GM12878 (cell line): ENCODE measurements around the gene RASAL1. TPM values are rescaled to one million over a fixed set of nuclear protein-coding genes. Genes with fewer than 3 reads are reported as not detected.

Experiments used
- GATAD2B ChIP-seq: fragments of 450-650 bp; conservative IDR thresholded peaks from 2 replicates; pipeline ENCODE4 v1.6.1; 2017; ENCODE audit warnings: low read depth, mild to moderate bottlenecking, moderate library complexity
- JUNB ChIP-seq: IDR thresholded peaks from 2 replicates; pipeline ENCODE4 v1.6.1; 2016; ENCODE audit warnings: antibody characterized with exemption, mild to moderate bottlenecking
- NR2C1 ChIP-seq: fragments of 450-650 bp; IDR thresholded peaks from 2 replicates; pipeline ENCODE4 v1.6.1; 2017; ENCODE audit warnings: antibody characterized with exemption, mild to moderate bottlenecking, moderate library complexity
- PRDM15 ChIP-seq: fragments of 450-650 bp; formaldehyde crosslinking; IDR thresholded peaks from 2 replicates; pipeline ENCODE4 v1.4.0; 2020; ENCODE audit warnings: mild to moderate bottlenecking, moderate library complexity
- polyA plus RNA-seq, 11 experiments: library from polyadenylated mRNA; depleted of rRNA in 4 of 11; unstranded in 6 of 11; stranded (reverse) in 5 of 11; fragments of >200 nt; fragmentation: Nextera tagmentation in 4 of 11; fragmentation: Illumina TruSeq in 1 of 11; extraction: Ambion mirVana in 4 of 11; extraction: Trizol in 1 of 11; gene quantifications; 1 replicate in 1 of 11; 2 replicates in 10 of 11; pipeline versions ENCODE4 v1.2.1 to v1.2.3, GENCODE V29; 2011 to 2016; ENCODE audit warnings: inconsistent platforms in 2 of 11, missing spikeins in 2 of 11, low read depth in 1 of 11
- total RNA-seq, 4 experiments: library from RNA; depleted of rRNA in 3 of 4; stranded (reverse); fragments of >200 nt in 3 of 4; fragmentation: Illumina TruSeq in 1 of 4; extraction: Trizol in 1 of 4; gene quantifications; 2 replicates each; pipeline versions ENCODE4 v1.2.1 to v1.2.3, GENCODE V29; 2013 to 2021
- TF ChIP-seq, protein P1 (sequence below): fragments of 450-650 bp; IDR thresholded peaks from 2 replicates; pipeline ENCODE4 v1.6.1; 2016; ENCODE audit warnings: mild to moderate bottlenecking, moderate library complexity, borderline replicate concordance
- TF ChIP-seq, protein P2 (sequence below): fragments of 150-350 bp; IDR thresholded peaks from 2 replicates; pipeline ENCODE4 v1.6.1; 2016; ENCODE audit warnings: low read depth, low read length

Gene RASAL1
- total and polyA plus RNA-seq, 10 of the 15 experiments (the other 5 are each of a cell fraction or from before 2014, with no cell fraction given), result 0.12 to 1.0 (median 0.52) TPM; not detected in 6

DNA sequence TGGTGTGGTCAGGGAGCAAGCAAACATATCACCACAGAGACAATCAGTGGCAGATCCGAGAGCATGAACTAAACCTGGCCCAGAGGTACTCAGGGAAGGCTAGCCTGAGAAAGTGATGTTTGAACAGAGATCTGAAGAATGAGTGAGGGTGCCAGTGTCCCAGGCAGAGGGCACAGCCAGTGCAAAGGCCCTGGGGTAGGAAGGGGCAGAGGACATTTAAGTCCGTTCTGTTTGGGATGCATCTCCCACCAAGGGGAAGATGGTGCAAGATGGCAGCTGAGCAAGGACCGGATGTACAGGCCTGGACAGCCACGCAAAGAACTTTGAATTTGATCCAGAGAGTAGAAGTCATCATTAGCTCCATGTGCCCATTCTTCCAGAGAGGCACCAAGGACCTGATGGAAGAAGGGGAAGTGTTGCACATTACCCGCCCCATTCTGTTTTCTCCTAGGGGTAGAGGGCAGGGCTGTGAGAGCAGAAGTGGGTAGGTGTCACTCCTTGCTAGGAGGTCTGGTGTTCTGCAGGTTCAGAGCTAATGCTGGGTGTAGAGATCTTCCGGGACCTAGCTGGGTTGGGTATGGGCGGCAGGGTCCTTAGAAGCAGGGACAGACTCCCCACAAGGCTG lies 75.1 kb downstream of the RASAL1 start (continued):
- TF ChIP-seq, protein P1, sequence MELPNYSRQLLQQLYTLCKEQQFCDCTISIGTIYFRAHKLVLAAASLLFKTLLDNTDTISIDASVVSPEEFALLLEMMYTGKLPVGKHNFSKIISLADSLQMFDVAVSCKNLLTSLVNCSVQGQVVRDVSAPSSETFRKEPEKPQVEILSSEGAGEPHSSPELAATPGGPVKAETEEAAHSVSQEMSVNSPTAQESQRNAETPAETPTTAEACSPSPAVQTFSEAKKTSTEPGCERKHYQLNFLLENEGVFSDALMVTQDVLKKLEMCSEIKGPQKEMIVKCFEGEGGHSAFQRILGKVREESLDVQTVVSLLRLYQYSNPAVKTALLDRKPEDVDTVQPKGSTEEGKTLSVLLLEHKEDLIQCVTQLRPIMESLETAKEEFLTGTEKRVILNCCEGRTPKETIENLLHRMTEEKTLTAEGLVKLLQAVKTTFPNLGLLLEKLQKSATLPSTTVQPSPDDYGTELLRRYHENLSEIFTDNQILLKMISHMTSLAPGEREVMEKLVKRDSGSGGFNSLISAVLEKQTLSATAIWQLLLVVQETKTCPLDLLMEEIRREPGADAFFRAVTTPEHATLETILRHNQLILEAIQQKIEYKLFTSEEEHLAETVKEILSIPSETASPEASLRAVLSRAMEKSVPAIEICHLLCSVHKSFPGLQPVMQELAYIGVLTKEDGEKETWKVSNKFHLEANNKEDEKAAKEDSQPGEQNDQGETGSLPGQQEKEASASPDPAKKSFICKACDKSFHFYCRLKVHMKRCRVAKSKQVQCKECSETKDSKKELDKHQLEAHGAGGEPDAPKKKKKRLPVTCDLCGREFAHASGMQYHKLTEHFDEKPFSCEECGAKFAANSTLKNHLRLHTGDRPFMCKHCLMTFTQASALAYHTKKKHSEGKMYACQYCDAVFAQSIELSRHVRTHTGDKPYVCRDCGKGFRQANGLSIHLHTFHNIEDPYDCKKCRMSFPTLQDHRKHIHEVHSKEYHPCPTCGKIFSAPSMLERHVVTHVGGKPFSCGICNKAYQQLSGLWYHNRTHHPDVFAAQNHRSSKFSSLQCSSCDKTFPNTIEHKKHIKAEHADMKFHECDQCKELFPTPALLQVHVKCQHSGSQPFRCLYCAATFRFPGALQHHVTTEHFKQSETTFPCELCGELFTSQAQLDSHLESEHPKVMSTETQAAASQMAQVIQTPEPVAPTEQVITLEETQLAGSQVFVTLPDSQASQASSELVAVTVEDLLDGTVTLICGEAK, result no peak
- TF ChIP-seq, protein P2, sequence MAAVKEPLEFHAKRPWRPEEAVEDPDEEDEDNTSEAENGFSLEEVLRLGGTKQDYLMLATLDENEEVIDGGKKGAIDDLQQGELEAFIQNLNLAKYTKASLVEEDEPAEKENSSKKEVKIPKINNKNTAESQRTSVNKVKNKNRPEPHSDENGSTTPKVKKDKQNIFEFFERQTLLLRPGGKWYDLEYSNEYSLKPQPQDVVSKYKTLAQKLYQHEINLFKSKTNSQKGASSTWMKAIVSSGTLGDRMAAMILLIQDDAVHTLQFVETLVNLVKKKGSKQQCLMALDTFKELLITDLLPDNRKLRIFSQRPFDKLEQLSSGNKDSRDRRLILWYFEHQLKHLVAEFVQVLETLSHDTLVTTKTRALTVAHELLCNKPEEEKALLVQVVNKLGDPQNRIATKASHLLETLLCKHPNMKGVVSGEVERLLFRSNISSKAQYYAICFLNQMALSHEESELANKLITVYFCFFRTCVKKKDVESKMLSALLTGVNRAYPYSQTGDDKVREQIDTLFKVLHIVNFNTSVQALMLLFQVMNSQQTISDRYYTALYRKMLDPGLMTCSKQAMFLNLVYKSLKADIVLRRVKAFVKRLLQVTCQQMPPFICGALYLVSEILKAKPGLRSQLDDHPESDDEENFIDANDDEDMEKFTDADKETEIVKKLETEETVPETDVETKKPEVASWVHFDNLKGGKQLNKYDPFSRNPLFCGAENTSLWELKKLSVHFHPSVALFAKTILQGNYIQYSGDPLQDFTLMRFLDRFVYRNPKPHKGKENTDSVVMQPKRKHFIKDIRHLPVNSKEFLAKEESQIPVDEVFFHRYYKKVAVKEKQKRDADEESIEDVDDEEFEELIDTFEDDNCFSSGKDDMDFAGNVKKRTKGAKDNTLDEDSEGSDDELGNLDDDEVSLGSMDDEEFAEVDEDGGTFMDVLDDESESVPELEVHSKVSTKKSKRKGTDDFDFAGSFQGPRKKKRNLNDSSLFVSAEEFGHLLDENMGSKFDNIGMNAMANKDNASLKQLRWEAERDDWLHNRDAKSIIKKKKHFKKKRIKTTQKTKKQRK, result no peak
- no peak for TF ChIP-seq PRDM15
- no peak for TF ChIP-seq NR2C1
- TF ChIP-seq JUNB, result no peak
- no peak for TF ChIP-seq GATAD2B
